Uterus (tissue), 2 donors: Measurements from ENCODE around the gene HOXC6.

Experiments
- POLR2A ChIP-seq, 2 donors: fragments of 450-650 bp; IDR thresholded peaks; one replicate each; pipeline ENCODE4 v1.6.1; 2016; ENCODE audit warnings: antibody characterized with exemption in 2 of 2, mild to moderate bottlenecking in 1 of 2, moderate library complexity in 1 of 2
- TF ChIP-seq, protein P1 (sequence below), 4 experiments: fragments of 200-600 bp in 2 of 4; fragments of 450-650 bp in 2 of 4; sonication (generic) in 2 of 4; IDR thresholded peaks; one replicate each; pipeline ENCODE4 v1.5.1; 2016 to 2019; ENCODE audit warnings: antibody characterized with exemption in 4 of 4, mild to moderate bottlenecking in 2 of 4, moderate library complexity in 1 of 4

DNA sequence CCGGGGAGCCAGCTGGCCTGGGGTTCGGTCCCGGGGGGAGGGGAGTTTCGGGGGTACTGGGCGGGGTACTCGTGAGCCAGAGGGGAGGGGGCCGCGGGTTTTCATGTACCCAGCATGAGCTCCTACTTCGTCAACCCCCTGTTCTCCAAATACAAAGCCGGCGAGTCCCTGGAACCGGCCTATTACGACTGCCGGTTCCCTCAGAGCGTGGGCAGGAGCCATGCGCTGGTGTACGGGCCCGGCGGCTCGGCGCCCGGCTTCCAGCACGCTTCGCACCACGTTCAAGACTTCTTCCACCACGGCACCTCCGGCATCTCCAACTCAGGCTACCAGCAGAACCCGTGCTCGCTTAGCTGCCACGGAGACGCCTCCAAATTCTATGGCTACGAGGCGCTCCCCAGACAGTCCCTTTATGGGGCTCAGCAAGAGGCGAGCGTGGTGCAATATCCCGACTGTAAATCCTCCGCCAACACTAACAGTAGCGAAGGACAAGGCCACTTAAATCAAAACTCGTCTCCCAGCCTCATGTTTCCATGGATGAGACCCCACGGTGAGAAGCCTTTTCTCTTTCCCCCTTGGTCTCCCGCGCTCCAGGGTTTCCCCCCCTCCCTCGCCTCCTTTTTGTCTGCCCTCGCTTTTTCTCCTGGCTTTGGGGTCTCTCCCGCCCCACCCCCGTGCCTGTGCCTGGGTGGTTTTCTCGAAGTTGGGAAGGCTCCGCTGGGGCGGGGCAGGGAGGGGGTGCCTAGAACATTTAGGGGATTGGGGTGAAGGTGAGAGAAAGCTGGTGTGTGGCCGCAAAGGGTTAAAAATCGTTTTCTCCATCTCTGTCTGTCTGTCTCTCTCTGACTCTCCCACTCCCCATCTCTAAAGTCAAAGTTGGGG, 18.8 kb upstream of the HOXC6 start:
- TF ChIP-seq POLR2A (IDR thresholded peaks at IDR 0.05) = no peak
- TF ChIP-seq, protein P1, sequence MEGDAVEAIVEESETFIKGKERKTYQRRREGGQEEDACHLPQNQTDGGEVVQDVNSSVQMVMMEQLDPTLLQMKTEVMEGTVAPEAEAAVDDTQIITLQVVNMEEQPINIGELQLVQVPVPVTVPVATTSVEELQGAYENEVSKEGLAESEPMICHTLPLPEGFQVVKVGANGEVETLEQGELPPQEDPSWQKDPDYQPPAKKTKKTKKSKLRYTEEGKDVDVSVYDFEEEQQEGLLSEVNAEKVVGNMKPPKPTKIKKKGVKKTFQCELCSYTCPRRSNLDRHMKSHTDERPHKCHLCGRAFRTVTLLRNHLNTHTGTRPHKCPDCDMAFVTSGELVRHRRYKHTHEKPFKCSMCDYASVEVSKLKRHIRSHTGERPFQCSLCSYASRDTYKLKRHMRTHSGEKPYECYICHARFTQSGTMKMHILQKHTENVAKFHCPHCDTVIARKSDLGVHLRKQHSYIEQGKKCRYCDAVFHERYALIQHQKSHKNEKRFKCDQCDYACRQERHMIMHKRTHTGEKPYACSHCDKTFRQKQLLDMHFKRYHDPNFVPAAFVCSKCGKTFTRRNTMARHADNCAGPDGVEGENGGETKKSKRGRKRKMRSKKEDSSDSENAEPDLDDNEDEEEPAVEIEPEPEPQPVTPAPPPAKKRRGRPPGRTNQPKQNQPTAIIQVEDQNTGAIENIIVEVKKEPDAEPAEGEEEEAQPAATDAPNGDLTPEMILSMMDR (IDR thresholded peaks at IDR 0.05) = no peak
